AG08395 (cell line): ENCODE measurements around the gene RRP1.
"Not testable (repeated sequence)": the region's sequence is repeated elsewhere in the genome, so short reads cannot be mapped to it uniquely, and the experiment has no call there.

Experiments
- DNase-seq: peaks from one replicate; pipeline ENCODE4 v3.0.0; 2012; ENCODE audit warnings: mixed read lengths, low spot score

RRP1 gene

DNA sequence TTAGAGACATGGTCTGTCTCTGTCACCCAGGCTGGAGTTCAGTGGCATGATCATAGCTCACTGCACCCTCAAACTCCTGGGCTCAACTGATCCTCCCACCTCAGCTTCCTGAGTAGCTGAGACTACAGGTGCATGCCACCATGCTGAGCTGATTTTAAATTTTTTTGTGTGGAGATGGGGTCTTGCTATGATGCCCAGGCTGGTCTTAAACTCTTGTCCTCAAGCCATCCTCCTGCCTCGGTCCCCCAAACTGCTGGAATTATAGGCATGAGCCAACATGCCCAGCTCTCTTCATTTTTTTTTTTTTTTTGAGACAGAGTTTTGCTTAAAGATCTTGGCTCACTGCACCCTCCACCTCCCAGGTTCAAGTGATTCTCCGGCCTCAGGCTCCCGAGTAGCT, 50.9 kb downstream of the RRP1 start:
- no peak for DNase-seq

DNA sequence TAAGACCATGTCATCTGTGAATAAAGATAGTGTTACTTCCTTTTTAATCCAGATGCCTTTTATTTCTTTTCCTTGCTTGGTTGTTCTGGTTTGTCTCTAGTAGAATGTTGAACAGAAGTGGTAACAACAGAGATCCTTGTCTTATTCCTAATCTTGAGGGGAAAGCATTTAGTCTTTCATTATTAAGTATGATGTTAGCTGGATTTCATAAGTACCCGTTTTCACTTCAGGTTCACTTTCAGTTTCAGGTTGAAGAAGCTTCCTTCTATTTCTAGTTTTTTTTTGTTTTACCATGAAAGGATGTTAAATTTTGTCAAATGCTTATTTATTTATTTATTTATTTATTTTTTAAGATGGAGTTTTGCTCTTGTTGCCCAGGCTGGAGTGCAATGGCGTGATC, 53.4 kb downstream of the RRP1 start:
- DNase-seq = no peak

DNA sequence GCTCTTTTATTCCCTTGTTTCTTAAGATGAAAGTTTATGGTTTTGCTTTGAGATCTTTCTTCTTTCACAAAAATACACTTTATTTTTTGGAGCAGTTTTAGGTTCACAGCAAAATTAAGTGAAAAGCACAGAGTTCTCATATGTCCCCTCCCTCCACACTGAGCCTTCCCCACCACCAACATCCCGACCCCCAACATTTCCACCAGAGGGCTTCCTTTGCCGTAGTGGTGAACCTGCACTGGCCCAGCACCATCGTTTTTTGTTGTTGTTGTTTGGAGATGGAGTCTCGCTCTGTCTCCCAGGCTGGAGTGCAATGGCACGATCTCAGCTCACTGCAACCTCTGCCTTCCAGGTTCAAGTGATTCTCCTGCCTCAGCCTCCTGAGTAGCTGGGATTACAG, 55.5 kb downstream of the RRP1 start:
- not testable (repeated sequence) for DNase-seq

DNA sequence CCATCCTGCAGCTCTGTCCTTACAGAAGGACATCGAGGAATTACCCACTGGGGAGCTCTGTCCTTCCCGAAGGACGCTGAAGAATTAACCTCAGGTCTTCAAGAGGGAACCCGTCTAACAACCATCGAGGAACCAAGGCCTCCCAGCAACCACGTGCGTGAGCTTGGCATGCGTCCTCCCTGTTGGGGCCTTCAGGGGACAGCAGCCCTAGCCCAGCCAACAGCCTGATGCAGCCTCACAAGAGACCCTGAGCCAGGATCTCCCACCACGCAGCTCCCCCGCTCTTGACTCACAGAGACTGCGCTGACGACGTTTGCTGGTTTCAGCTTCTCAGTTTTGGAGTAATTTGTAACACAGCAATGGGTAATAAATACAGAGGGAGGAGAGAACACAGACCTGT, 56.0 kb downstream of the RRP1 start:
- DNase-seq = no peak

DNA sequence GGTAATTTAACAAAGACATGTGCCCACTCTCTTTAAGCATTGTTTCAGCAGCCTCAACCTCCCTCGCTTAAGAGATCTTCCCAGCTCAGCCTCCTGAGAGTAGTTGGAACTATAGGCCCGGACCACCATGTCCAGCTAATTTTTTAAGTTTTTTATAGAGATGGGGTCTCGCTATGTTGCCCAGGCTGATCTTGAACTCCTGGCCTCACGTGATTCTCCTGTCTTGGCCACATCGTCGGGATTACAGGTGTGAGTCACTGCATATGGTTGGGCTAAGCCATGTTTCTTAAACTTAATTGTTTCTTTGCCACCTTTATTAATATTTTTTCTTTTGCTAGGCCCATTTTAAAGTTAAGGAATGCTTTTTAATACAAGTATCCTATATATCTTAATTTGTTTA, 57.1 kb downstream of the RRP1 start:
- no peak for DNase-seq

DNA sequence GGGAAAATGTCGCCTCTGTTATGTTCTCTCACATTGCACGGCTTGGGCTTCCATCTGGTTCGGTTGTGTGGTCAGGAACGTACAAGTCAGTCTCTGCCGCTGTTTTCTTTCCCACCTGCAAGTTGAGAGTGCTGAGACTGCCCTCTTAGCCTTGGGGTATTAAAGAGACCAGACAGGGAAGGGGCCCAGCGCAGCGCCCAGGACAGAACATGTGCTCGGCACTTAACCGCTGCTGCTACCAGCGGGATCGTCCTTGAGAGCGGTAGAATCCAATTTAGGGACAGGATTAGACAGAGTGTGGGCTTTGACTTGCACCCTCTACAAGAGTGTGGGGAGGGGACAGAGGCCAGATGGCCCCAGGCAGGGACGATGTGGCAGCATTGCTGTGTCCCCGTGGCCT, 57.9 kb downstream of the RRP1 start:
- DNase-seq = no peak

DNA sequence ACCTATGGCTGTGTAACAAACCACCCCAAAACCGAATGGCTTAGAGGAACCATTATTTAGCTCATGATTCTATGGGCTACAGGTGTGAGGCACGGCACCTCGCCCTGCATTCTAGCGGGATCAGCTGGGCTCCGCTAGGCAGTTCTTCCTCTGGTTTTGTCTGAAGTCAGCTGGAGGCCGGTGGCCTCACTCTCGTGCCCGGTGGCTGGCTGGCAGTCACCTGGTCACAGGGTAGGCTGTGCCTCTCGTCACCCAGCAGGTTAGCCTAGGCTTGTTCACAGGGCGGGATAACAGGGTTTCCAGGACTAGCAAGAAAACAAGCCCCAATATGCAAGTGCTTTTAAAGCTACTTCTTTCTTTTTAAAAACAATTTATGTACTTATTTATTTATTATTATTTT, 59.4 kb downstream of the RRP1 start:
- no peak for DNase-seq

DNA sequence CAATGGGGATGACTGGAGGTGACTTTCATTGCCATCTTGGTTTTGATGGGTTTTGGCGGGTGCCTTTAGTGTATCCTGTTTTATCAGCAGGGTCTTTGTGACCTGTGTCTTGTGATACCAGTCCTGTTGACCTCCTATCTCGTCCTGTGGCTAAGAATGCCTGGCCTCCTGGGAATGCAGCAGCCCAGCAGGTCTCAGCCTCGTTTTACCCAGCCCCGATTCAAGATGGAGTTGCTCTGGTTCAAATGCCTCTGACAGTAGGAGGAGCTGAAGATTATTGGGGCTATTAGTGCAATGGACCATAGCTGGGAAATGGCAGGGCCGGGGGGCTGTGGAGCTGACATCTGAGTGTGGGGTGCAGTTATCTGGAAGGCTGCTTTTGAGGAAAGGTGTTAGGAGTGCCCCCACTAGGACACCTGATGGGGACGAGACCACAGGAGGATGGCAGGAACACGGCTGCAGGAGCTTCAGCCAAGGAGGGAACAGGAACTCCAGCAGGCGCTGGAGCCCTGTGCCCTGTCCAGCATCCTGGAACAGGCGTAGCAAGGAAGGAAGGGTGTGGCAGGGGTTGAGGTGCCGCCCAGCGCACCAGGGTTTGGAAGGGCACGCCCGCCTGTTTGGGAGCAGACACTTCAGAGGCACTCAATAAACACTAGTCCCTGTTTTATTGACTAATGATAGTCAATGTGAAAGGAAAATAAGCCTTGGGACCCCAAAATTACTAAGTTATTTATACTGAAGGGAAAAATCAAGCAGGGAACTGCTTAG, 60.3 kb downstream of the RRP1 start:
- DNase-seq = no peak

DNA sequence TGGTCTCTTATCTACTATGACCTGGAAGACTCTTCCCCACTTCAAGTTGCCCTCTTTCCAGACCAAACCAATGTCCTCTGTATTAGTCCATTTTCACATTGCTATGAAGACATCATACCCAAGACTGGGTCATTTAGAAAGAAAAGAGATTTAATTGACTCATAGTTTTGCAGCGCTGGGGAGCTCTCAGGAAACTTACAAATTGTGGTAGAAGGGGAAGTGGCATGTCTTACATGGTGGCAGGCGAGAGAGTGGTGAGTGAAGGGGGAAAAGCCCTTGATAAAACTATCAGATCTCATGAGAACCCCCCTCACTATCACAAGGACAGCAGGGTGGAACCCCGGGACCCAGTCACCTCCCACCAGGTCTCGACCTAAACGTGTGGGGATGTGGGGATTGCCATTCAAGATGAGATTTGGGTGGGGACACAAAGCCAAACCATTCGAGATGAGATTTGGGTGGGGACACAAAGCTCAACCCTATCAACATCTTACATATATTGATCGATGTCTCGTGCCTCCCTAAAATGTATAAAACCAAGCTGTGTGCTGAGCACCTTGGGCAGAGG, 61.4 kb downstream of the RRP1 start:
- DNase-seq = no peak

DNA sequence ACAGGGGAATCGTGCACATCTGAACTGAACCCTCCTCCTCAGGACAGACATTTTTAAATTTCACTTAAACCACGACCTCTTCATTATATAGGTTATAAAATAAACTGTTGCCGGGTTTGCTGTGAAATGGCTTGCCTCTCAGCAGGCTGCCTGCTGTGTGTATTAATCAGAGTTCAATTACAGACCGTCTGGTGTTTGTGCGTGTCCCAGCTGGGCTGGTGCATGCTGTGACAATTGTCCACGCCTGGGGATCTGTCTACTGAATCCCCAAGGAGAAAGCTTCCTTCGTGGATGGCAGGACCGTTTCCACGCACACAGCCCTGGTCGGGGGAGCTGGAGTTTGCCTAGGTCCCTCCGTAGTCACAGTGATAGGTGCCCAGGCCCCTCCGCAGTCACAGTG, 62.2 kb downstream of the RRP1 start:
- DNase-seq = no peak

DNA sequence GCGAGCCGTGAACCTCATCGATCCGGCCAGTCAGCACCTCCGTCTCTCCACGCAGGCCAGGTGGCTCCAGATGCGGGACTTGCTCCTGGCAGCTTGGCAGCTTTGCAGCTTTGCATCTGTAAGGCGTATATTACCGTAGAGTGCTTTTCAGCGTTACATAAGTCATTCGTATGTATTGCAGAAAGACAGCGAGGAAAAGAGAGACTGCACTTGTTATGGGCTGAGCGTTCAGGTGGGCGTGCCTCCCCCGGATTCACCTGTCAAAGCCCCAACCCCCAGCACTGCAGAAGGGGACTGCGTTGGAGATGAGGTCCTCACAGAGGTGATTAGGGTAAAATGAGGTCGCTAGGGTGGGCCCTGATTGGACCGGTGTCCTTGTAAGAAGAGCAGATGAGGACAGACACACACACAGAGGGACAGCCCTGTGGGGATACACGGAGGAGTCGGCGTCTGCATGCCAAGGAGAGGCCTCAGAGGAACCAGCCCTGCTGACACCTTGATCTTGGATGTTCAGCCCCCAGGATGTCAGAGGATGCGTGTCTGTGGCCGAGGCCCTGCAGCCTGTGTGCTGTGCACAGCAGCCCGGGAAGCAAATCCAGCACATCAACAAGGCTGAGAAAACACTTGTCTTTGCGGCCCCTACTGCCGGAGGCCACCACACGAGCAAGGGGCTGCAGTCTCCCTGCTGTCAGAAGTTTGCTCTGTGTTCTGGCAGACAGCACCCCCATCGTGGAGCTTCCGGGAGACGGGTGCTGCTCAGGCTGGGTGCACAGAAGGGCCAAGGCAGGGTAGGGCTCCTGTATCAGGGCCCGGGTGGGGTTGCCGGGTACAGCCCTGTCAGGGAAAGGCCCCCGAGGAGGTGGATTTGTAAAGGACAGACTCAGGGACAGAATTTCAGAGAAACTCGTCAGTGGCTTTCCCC, 64.7 kb downstream of the RRP1 start:
- no peak for DNase-seq
